ENCODE data around the gene ARSB. TPM values are rescaled to one million over a fixed set of nuclear protein-coding genes. Genes with fewer than 3 reads are reported as not detected.

The ARSB gene
- total RNA-seq, 1 donor from 2014 or later, result 19.3 TPM

GRCh38 chr5:78972654-78973428 lies 12.3 kb downstream of the ARSB start:
- Mint-ChIP-seq H3K36me3 (ENCODE audit: low read depth, unreplicated experiment) (no peaks in the 10 kb centered on the region), H3K27ac (ENCODE audit: unreplicated experiment) (no peak overlapping the region), H3K4me3 (ENCODE audit: unreplicated experiment) (no peak overlapping the region), H3K4me1 (ENCODE audit: unreplicated experiment) (peaks cover 4% of the 10 kb centered on the region), H3K27me3 (ENCODE audit: unreplicated experiment) (no peaks in the 10 kb centered on the region), H3K9me3 (ENCODE audit: unreplicated experiment) (no peaks in the 10 kb centered on the region)
- no peak for TF ChIP-seq CTCF (IDR thresholded peaks at IDR 0.05; ENCODE audit: unreplicated experiment)
- no peak for DNase-seq (ENCODE audit: low spot score)

GRCh38 chr5:78971998-78972397 lies 13.1 kb downstream of the ARSB start:
- Mint-ChIP-seq H3K27ac (ENCODE audit: unreplicated experiment) (no peak overlapping the region), H3K27me3 (ENCODE audit: unreplicated experiment) (no peaks in the 10 kb centered on the region), H3K9me3 (ENCODE audit: unreplicated experiment) (no peaks in the 10 kb centered on the region), H3K36me3 (ENCODE audit: low read depth, unreplicated experiment) (no peaks in the 10 kb centered on the region), H3K4me3 (ENCODE audit: unreplicated experiment) (no peak overlapping the region), H3K4me1 (ENCODE audit: unreplicated experiment) (peaks cover 4% of the 10 kb centered on the region)
- no peak for DNase-seq (ENCODE audit: low spot score)
- TF ChIP-seq CTCF (IDR thresholded peaks at IDR 0.05; ENCODE audit: unreplicated experiment), result no peak

GRCh38 chr5:78968781-78969180 lies 16.3 kb downstream of the ARSB start:
- no peak for TF ChIP-seq CTCF (IDR thresholded peaks at IDR 0.05; ENCODE audit: unreplicated experiment)
- H3K27me3 Mint-ChIP-seq (ENCODE audit: unreplicated experiment), result no peaks in the 10 kb centered on the region
- no peaks in the 10 kb centered on the region for H3K36me3 Mint-ChIP-seq (ENCODE audit: low read depth, unreplicated experiment)
- no peaks in the 10 kb centered on the region for H3K9me3 Mint-ChIP-seq (ENCODE audit: unreplicated experiment)
- H3K27ac Mint-ChIP-seq (ENCODE audit: unreplicated experiment), result no peak overlapping the region
- DNase-seq (ENCODE audit: low spot score), result no peak
- no peak overlapping the region for H3K4me3 Mint-ChIP-seq (ENCODE audit: unreplicated experiment)
- no peaks in the 10 kb centered on the region for H3K4me1 Mint-ChIP-seq (ENCODE audit: unreplicated experiment)

- Mint-ChIP-seq H3K9me3 (ENCODE audit: unreplicated experiment) (no peaks in the 10 kb centered on the region), H3K27ac (ENCODE audit: unreplicated experiment) (no peak overlapping the region), H3K27me3 (ENCODE audit: unreplicated experiment) (no peaks in the 10 kb centered on the region), H3K36me3 (ENCODE audit: low read depth, unreplicated experiment) (no peaks in the 10 kb centered on the region), H3K4me3 (ENCODE audit: unreplicated experiment) (no peak overlapping the region), H3K4me1 (ENCODE audit: unreplicated experiment) (no peaks in the 10 kb centered on the region)
- no peak for TF ChIP-seq CTCF (IDR thresholded peaks at IDR 0.05; ENCODE audit: unreplicated experiment)
- DNase-seq (ENCODE audit: low spot score), result no peak
Observed at GRCh38 chr5:78964889-78965288, 20.2 kb downstream of the ARSB start.

GRCh38 chr5:78961743-78962142 lies 23.4 kb downstream of the ARSB start:
- no peak for DNase-seq (ENCODE audit: low spot score)
- Mint-ChIP-seq H3K4me3 (ENCODE audit: unreplicated experiment) (no peak overlapping the region), H3K27me3 (ENCODE audit: unreplicated experiment) (no peaks in the 10 kb centered on the region), H3K4me1 (ENCODE audit: unreplicated experiment) (peaks cover 6% of the 10 kb centered on the region), H3K9me3 (ENCODE audit: unreplicated experiment) (no peaks in the 10 kb centered on the region), H3K36me3 (ENCODE audit: low read depth, unreplicated experiment) (no peaks in the 10 kb centered on the region), H3K27ac (ENCODE audit: unreplicated experiment) (no peak overlapping the region)
- TF ChIP-seq CTCF (IDR thresholded peaks at IDR 0.05; ENCODE audit: unreplicated experiment), result no peak
